ENCODE data around the gene GLRX3. TPM values are rescaled to one million over a fixed set of nuclear protein-coding genes. Genes with fewer than 3 reads are reported as not detected.
"Not testable (repeated sequence)": the region's sequence is repeated elsewhere in the genome, so short reads cannot be mapped to it uniquely, and the experiment has no call there.

The GLRX3 gene
- total and polyA plus RNA-seq, 10 of the 15 experiments (the other 5 are each of a cell fraction or from before 2014, with no cell fraction given) = 94.7 to 209 (median 131) TPM

DNA sequence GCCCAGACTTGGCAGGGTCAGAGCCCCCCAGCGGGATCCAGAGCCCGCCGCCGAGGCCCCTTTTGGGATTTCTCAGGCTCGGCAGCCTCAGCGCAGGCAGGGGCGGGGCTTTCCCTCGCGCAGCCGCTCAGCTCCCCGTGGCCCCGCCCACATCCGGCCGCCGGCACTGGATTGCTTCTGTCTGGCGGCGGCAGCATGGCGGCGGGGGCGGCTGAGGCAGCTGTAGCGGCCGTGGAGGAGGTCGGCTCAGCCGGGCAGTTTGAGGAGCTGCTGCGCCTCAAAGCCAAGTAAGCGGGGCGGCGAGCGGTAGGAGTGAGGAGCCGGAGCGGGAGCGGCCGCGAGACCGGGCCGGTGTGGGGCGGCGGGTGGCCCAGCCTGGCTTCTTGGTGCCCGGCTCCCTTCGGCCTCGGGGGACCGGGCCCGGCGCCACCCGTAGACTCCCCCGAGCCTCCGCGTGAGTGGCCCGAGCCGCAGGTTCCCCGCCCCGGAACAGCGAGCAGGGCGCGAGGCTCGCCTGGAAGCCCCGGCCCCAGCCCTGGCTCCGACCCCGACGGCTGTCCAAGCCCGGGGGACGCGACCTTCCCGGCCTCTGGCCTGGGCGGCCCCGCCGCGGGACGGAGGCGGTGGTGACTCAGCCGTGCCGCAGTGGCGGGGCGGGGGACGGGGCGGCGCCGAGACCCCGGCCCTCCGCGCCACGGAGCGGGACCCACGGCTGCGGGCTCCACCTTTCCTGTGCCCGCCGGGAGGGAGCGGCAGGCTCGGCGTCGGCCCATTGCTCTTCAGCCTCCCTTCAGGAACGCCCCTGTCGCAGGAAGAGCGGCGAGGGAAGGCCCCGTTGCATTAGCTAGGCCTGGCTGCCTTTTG lies at the start of gene GLRX3 (continued):
- TF ChIP-seq KDM1A (IDR thresholded peaks at IDR 0.05; ENCODE audit: borderline replicate concordance) (no peak), HDAC6 (IDR thresholded peaks at IDR 0.05; ENCODE audit: unreplicated experiment) (no peak), KAT2A (conservative IDR thresholded peaks at IDR 0.05; ENCODE audit: control insufficient read depth, low read depth, low read length) (no peak), EGR1 (IDR thresholded peaks at IDR 0.05; ENCODE audit: borderline replicate concordance in 1 of 2, low read depth in 2 of 2, low read length in 2 of 2) (peak in 1 of 2 experiments; percentile 93; a peak in 2 of 3 replicates), NR2C1 (IDR thresholded peaks at IDR 0.05) (no peak), RELB (IDR thresholded peaks at IDR 0.05; ENCODE audit: low read depth) (peak; percentile 76), MEF2B (IDR thresholded peaks at IDR 0.05; ENCODE audit: partially characterized antibody, poor library complexity, severe bottlenecking) (peak; percentile 20), TCF3 (IDR thresholded peaks at IDR 0.05; ENCODE audit: borderline replicate concordance, insufficient read depth, low read depth, low read length) (no peak), PML (IDR thresholded peaks at IDR 0.05; ENCODE audit: low read length) (no peak), RAD51 (IDR thresholded peaks at IDR 0.05) (no peak)
- TF ChIP-seq, protein P1, sequence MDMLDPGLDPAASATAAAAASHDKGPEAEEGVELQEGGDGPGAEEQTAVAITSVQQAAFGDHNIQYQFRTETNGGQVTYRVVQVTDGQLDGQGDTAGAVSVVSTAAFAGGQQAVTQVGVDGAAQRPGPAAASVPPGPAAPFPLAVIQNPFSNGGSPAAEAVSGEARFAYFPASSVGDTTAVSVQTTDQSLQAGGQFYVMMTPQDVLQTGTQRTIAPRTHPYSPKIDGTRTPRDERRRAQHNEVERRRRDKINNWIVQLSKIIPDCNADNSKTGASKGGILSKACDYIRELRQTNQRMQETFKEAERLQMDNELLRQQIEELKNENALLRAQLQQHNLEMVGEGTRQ (IDR thresholded peaks at IDR 0.05; ENCODE audit: borderline replicate concordance, low read depth, low read length) = no peak
- TF ChIP-seq, protein P2, sequence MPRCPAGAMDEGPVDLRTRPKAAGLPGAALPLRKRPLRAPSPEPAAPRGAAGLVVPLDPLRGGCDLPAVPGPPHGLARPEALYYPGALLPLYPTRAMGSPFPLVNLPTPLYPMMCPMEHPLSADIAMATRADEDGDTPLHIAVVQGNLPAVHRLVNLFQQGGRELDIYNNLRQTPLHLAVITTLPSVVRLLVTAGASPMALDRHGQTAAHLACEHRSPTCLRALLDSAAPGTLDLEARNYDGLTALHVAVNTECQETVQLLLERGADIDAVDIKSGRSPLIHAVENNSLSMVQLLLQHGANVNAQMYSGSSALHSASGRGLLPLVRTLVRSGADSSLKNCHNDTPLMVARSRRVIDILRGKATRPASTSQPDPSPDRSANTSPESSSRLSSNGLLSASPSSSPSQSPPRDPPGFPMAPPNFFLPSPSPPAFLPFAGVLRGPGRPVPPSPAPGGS (IDR thresholded peaks at IDR 0.05; ENCODE audit: borderline replicate concordance, insufficient read depth, low read depth, low read length, poor library complexity, severe bottlenecking) = no peak

- H3K9me3 ChIP-seq (replicated peaks; ENCODE audit: control insufficient read depth, insufficient read depth, low read length); DNase-seq (ENCODE audit: low read depth, low spot score); FAIRE-seq; H3K27me3 ChIP-seq (replicated peaks in 1 of 2; ENCODE audit: control insufficient read depth in 2 of 2, insufficient read depth in 2 of 2, low read length in 1 of 2); H3K9ac ChIP-seq (ENCODE audit: control insufficient read depth, insufficient read depth, low read length); intact Hi-C loops (cut with micrococcal nuclease; ENCODE audit: unreplicated experiment); H3K4me2 ChIP-seq (ENCODE audit: control insufficient read depth, insufficient read depth); H3K36me3 ChIP-seq (ENCODE audit: control insufficient read depth in 2 of 2, insufficient read depth in 2 of 2, low read length in 1 of 2); RAD21 ChIA-PET (ENCODE audit: unreplicated experiment); H3K79me2 ChIP-seq (ENCODE audit: control insufficient read depth, insufficient read depth, low read length); ATAC-seq; H3K4me1 ChIP-seq (ENCODE audit: control insufficient read depth, insufficient read depth, low read length); H3K27ac ChIP-seq (ENCODE audit: control insufficient read depth, insufficient read depth); BruUV-seq (replicated peaks); CTCF ChIA-PET; POLR2A ChIA-PET; H3K4me3 ChIP-seq; in situ Hi-C loops (cut with MboI); H4K20me1 ChIP-seq (ENCODE audit: control insufficient read depth, insufficient read depth); H2AFZ ChIP-seq (ENCODE audit: control insufficient read depth, low read depth, low read length): not testable (repeated sequence)
- SMC1A ChIA-PET (ENCODE audit: uncharacterized antibody, unreplicated experiment) = interaction anchor here (0.6 kb wide), 1 partner anchor 56 kb away, joined by 3 read pairs; no protein-coding TSS in a partner anchor
- 79% methylated on average over 5 of the region's 5 CpGs for WGBS (ENCODE audit: insufficient coverage, insufficient replicate concordance, low lambda C conversion rate, missing lambda C conversion rate)
Measured at GRCh38 chr10:130090565-130090964, 45.6 kb upstream of the GLRX3 start.
